Immature natural killer cell (primary cell): ENCODE measurements around the gene CNOT6. TPM values are rescaled to one million over a fixed set of nuclear protein-coding genes. Genes with fewer than 3 reads are reported as not detected.

ENCODE experiments used
- DNase-seq, 3 donors: peaks; one replicate each; pipeline ENCODE4 v3.0.0; 2022; ENCODE audit warnings: mixed read lengths in 1 of 3
- H3K27ac Mint-ChIP-seq, 6 donors: one replicate each; pipeline ENCODE4 v1.8.0; 2020; ENCODE audit warnings: mixed read lengths in 6 of 6, mild to moderate bottlenecking in 5 of 6, inconsistent platforms in 4 of 6, moderate library complexity in 3 of 6
- H3K27me3 Mint-ChIP-seq, 3 donors: one replicate each; pipeline ENCODE4 v1.8.0; 2020 to 2021; ENCODE audit warnings: low read depth in 3 of 3, mild to moderate bottlenecking in 3 of 3, mixed read lengths in 3 of 3, moderate library complexity in 3 of 3, inconsistent platforms in 1 of 3
- H3K36me3 Mint-ChIP-seq, 3 donors: one replicate each; pipeline ENCODE4 v1.8.0; 2020; ENCODE audit warnings: mixed read lengths in 3 of 3, inconsistent platforms in 2 of 3, mild to moderate bottlenecking in 2 of 3
- H3K4me1 Mint-ChIP-seq, 2 donors: one replicate each; pipeline ENCODE4 v1.8.0; 2020; ENCODE audit warnings: inconsistent platforms in 2 of 2, mild to moderate bottlenecking in 2 of 2, mixed read lengths in 2 of 2, moderate library complexity in 1 of 2
- H3K4me3 Mint-ChIP-seq, 5 donors: one replicate each; pipeline ENCODE4 v1.8.0; 2020; ENCODE audit warnings: mild to moderate bottlenecking in 5 of 5, mixed read lengths in 5 of 5, inconsistent platforms in 3 of 5, moderate library complexity in 3 of 5
- H3K9me3 Mint-ChIP-seq, 6 donors: one replicate each; pipeline ENCODE4 v1.8.0; 2020; ENCODE audit warnings: mild to moderate bottlenecking in 6 of 6, mixed read lengths in 6 of 6, inconsistent platforms in 4 of 6, moderate library complexity in 3 of 6
- polyA plus RNA-seq, 3 donors: library from polyadenylated mRNA; unstranded; fragments of 300-500 nt; fragmentation: Illumina TruSeq; gene quantifications; one replicate each; pipeline ENCODE4 v1.2.3, GENCODE V29; 2021

Gene CNOT6
- polyA plus RNA-seq, 3 donors from 2014 or later: 5.8 to 11.2 (median 9.0) TPM

DNA sequence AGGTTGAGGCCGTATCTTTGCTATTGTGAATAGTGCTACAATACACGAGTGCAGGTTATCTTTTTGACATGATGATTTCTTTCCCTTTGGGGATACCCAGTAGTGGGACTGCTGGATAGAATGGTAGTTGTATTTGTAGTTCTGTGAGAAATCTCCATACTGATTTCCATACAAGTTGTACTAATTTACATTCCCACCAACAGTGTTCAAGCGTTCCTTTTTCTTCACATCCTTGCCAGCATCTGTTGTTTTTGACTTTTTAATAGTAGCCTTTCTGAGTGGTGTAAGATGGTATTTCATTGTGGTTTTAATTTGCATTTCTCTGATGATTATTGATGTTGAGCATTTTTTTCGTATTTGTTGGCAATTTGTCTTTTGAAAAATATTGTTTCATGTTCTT, 41.4 kb downstream of the CNOT6 start:
- H3K4me1 Mint-ChIP-seq: peaks cover 7 to 39% of the 10 kb centered on the region in 2 donors
- H3K9me3 Mint-ChIP-seq: no peaks in the 10 kb centered on the region
- peaks cover 0 to 11% (median 9%) of the 10 kb centered on the region in 3 donors for H3K36me3 Mint-ChIP-seq
- peak overlapping the region in 1 of 6 donors; percentile 0 for H3K27ac Mint-ChIP-seq
- no peak overlapping the region for H3K4me3 Mint-ChIP-seq
- DNase-seq: no peak
- H3K27me3 Mint-ChIP-seq: peaks cover 0 to 2% (median 2%) of the 10 kb centered on the region in 3 donors

DNA sequence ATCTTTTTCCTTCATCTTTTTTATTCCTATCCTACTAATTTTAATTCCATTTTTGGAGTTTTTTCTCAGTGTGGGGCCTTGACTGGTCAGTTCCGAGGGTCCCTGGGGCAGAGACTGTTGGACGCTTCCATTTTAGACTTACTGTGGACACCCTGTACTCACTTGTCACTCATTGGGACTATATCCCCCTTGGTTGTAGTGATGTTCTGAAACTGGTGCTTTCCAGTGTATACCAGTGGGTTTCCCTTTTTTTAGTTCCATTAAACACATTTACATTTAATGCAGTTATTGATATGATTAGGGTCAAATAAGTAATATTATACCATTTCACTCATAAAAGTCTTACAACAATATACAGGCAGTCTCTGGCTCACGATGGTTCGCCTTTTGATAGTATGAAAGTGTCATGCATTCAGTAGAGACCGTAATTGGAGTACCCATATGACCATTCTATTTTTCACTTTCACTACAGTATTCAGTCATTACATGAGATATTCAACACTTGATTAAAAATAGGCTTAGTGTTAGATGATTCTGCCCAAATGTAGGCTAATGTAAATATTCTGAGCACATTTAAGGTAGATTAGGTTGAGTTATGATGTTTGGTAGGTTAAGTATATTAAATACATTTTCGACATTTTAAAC, 46.0 kb downstream of the CNOT6 start:
- no peaks in the 10 kb centered on the region for H3K9me3 Mint-ChIP-seq
- H3K27ac Mint-ChIP-seq: peak overlapping the region in 1 of 6 donors; percentile 50
- peaks cover 13 to 30% of the 10 kb centered on the region in 2 donors for H3K4me1 Mint-ChIP-seq
- H3K27me3 Mint-ChIP-seq: no peaks in the 10 kb centered on the region
- DNase-seq: no peak
- no peak overlapping the region for H3K4me3 Mint-ChIP-seq
- peaks cover 4 to 15% (median 12%) of the 10 kb centered on the region in 3 donors for H3K36me3 Mint-ChIP-seq

DNA sequence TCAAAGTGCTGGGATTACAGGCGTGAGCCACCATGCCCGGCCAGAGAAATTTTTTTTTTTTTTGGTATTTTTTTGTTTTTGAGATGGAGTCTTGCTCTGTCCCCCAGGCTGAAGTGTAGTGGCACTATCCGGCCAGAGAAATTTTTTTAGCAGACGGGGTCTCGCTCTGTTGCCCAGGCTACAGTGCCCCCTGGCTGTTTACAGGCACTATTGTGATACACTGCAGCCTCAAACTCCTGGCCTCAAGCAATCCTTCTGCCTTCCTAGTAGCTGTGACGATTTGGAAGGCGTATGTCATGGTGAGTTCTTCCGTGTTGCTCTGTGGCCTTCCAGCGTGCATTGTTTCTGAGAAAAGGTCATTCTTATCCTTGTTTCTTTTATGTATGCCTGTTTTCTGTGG, 47.5 kb downstream of the CNOT6 start:
- Mint-ChIP-seq H3K27me3 (no peaks in the 10 kb centered on the region), H3K4me1 (peaks cover 13 to 31% of the 10 kb centered on the region in 2 donors), H3K9me3 (no peaks in the 10 kb centered on the region), H3K4me3 (no peak overlapping the region), H3K27ac (peak overlapping the region in 1 of 6 donors; percentile 34), H3K36me3 (peaks cover 4 to 14% (median 8%) of the 10 kb centered on the region in 3 donors)
- no peak for DNase-seq

DNA sequence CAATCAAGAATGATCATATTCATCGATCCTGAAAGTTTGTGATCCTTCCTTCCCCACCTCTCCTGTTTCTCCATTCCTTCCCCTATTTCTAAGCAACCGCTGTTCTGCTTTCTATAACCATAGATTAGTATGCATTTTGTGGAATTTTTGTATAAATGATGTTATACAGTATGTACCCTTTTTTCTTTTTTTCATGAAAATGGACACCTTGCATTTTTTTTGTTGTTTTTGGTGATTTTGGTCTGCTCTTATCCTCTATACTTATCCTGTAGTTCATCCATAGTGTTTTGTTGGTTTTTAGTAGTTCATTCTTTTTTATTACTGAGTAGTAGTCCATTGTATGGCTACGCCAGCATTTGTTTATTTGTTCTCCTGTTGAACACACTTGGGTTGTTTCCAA, 51.1 kb downstream of the CNOT6 start:
- Mint-ChIP-seq H3K27ac (no peak overlapping the region), H3K4me1 (peaks cover 21 to 31% of the 10 kb centered on the region in 2 donors), H3K4me3 (no peak overlapping the region)

DNA sequence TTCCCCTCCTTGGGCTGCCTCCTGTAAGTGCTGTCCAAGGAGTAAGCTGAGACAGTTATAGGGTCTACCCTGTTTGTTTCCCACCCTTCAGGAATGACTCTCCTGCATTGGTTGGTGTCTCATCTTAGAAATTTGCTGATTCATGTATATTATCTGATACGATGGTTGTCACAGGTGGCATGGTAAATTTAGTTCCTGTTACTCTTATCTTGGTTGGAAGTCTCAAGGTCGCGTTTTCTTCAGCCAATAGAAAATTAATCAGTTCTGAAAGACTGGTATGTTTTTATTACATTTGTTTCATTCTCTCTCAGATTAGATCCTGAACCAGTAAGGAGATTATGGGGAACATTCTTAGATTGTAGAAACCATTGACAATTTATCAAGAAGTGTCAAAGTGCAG, 54.4 kb downstream of the CNOT6 start:
- Mint-ChIP-seq H3K4me3 (no peak overlapping the region), H3K36me3 (peaks cover 6 to 19% (median 13%) of the 10 kb centered on the region in 3 donors), H3K4me1 (peaks cover 18 to 32% of the 10 kb centered on the region in 2 donors), H3K27ac (peak overlapping the region in 1 of 6 donors; percentile 4), H3K9me3 (no peaks in the 10 kb centered on the region), H3K27me3 (no peaks in the 10 kb centered on the region)
- no peak for DNase-seq

More for the DNA sequence above, 51.1 kb downstream of the CNOT6 start:
- no peak for DNase-seq
- Mint-ChIP-seq H3K27me3 (no peaks in the 10 kb centered on the region), H3K36me3 (peaks cover 4 to 14% (median 12%) of the 10 kb centered on the region in 3 donors), H3K9me3 (no peaks in the 10 kb centered on the region)

DNA sequence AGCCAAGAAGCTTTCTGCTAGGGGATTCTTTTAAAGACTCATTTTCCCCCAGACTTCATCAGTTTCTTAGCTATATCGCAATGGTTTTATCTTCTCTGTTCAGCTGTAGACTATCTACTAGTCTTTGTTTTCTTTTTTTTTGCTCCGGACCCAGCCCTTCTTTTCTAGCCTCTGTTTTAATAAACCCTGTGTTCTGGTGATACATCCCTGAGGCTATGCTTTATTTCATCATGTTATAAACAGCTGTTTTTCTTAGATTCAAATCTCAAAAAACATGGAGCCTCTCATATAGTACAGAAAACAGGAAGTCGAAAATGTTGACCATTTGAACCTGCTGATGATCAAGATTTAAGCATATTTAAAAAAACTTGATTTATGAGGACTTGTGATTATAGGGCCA, 59.4 kb downstream of the CNOT6 start:
- peaks cover 12 to 26% of the 10 kb centered on the region in 2 donors for H3K4me1 Mint-ChIP-seq
- H3K36me3 Mint-ChIP-seq: peaks cover 4 to 25% (median 21%) of the 10 kb centered on the region in 3 donors
- peak overlapping the region in 2 of 6 donors; percentile 7 to 9 for H3K27ac Mint-ChIP-seq
- DNase-seq: no peak
- no peaks in the 10 kb centered on the region for H3K27me3 Mint-ChIP-seq
- H3K4me3 Mint-ChIP-seq: no peak overlapping the region
- H3K9me3 Mint-ChIP-seq: no peaks in the 10 kb centered on the region

DNA sequence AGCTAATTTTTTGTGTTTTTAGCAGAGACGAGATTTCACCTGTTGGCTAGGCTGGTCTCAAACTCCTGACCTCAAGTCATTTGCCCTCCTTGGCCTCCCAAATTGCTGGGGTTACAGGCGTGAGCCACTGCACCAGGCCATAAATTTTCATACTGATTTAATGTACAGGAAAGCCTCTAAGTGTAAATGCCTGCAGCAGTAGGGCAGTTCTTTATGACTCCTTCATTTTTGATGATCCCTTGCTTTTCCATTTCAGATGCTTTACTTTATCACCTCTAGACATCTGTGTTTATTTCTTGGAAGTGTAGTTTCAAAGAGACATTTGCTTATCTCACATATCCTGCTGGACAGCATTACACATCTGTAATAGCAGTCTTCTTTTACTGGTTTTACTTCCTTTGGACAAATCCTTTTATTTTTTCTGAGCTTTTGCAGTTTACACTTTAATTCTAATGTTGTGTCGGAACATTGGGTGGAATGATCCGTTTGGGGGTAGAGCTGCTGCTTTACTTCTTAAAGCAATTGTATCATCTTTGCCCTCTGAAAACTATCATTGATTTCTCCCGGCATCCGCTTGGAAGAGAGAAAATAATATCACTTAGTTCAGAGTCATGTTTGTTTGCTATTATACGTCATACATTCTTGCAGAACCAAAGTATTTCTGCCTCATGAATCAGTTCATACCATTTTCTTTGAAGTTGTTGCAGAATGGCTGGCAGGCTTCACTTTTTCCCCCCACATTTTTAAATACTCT, 61.2 kb downstream of the CNOT6 start:
- no peak for DNase-seq
- no peak overlapping the region for H3K4me3 Mint-ChIP-seq
- H3K27me3 Mint-ChIP-seq: peaks cover 0 to 2% (median 0%) of the 10 kb centered on the region in 3 donors
- no peak overlapping the region for H3K27ac Mint-ChIP-seq
- H3K4me1 Mint-ChIP-seq: peaks cover 14 to 35% of the 10 kb centered on the region in 2 donors
- H3K36me3 Mint-ChIP-seq: peaks cover 8 to 23% (median 21%) of the 10 kb centered on the region in 3 donors
- no peaks in the 10 kb centered on the region for H3K9me3 Mint-ChIP-seq

DNA sequence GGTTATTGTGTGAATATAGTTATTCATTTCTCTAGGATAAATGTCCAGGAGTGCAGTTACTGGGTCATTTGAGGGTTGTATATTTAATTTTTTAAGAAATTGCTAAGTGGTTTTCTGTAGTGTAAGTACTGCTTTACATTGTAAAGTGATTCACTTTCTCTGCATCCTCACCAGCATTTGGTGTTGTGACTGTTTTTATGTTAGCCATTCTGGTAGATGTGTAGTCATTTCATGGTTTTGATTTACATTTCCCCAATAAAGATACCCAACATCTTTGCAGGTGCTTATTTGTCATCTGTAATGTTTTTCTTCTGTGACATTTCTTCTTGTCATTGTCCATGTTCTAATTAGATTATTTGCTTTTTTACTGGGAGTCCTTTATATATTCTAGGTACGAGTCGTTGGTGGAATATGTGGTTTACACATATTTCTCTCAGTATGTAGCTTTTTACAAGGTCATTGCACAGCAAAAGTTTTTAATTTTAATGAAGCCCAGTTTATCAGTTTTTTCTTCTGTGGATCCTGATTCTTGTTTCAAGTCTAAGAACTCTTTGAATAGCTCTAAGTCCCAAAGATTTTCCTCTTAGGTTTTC, 63.1 kb downstream of the CNOT6 start:
- no peak for DNase-seq
- H3K27ac Mint-ChIP-seq: no peak overlapping the region
- H3K9me3 Mint-ChIP-seq: no peaks in the 10 kb centered on the region
- peaks cover 22 to 46% of the 10 kb centered on the region in 2 donors for H3K4me1 Mint-ChIP-seq
- H3K36me3 Mint-ChIP-seq: peaks cover 12 to 26% (median 22%) of the 10 kb centered on the region in 3 donors
- H3K4me3 Mint-ChIP-seq: no peak overlapping the region
- peaks cover 0 to 2% (median 0%) of the 10 kb centered on the region in 3 donors for H3K27me3 Mint-ChIP-seq

DNA sequence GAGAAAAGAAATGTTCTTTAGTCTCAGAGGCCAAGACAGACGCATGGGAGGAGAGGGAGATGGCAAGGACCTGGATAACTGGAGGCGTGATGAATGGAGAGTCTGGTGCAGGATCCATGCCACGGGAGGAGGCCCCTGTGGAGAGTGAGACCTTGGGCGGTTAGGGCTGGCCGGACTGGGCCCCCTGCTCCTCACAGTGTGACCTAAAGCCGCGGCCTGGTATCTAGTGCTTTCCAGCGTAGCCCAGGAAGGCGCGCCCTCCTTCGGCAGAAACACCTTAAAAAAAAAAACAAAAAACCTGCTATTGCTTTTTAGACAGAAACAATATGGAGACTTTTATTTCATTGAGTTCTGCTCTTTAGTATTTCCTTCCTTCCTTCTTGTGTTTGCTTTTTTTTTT, 64.1 kb downstream of the CNOT6 start:
- Mint-ChIP-seq H3K9me3 (no peaks in the 10 kb centered on the region), H3K27me3 (peaks cover 0 to 2% (median 0%) of the 10 kb centered on the region in 3 donors), H3K4me1 (peaks cover 22 to 46% of the 10 kb centered on the region in 2 donors), H3K4me3 (no peak overlapping the region), H3K27ac (no peak overlapping the region), H3K36me3 (peaks cover 12 to 24% (median 14%) of the 10 kb centered on the region in 3 donors)
- no peak for DNase-seq

DNA sequence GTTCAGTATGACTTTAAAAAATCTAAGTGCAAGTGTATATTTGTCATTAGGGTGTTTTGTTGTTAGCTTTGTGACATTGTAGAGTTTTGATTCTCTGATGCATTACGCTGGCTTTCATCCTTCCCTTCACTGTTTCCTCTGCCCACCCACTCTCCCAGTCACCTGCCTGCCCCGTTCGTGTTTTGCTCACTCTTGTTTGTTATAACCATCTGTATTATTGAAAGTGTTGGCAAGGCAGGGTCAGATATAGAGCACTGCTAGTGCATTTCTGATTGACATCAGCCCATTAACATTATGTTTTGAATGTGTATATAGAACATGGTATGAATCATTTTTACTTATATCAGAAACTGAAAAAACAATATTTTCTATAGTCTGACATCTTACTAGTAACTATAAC, 69.8 kb downstream of the CNOT6 start:
- Mint-ChIP-seq H3K27ac (peak overlapping the region in 1 of 6 donors; percentile 49), H3K36me3 (peaks cover 14 to 30% (median 17%) of the 10 kb centered on the region in 3 donors), H3K27me3 (peaks cover 0 to 2% (median 0%) of the 10 kb centered on the region in 3 donors), H3K4me1 (peaks cover 16 to 29% of the 10 kb centered on the region in 2 donors), H3K4me3 (no peak overlapping the region), H3K9me3 (no peaks in the 10 kb centered on the region)
- no peak for DNase-seq

DNA sequence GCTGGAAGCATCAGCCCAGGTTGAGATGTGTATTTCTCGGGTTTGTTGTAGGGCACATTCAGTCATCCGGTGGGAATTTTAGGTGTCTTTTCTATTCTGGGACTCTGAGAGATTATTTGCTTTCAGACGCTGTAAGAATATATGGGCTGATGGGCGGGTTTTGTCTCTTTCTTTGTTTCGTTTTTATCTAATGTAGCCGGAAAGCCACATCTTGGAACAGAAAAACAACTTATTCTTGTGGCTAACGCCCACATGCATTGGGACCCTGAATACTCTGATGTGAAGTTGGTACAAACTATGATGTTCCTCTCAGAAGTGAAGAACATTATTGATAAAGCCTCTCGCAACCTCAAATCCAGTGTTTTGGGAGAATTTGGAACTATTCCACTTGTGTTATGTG, 74.7 kb downstream of the CNOT6 start:
- Mint-ChIP-seq H3K4me1 (no peaks in the 10 kb centered on the region), H3K27me3 (peaks cover 0 to 2% (median 0%) of the 10 kb centered on the region in 3 donors), H3K27ac (peak overlapping the region in 1 of 6 donors; percentile 22), H3K4me3 (no peak overlapping the region), H3K9me3 (no peaks in the 10 kb centered on the region), H3K36me3 (peaks cover 14 to 56% (median 14%) of the 10 kb centered on the region in 3 donors)
- DNase-seq: no peak

DNA sequence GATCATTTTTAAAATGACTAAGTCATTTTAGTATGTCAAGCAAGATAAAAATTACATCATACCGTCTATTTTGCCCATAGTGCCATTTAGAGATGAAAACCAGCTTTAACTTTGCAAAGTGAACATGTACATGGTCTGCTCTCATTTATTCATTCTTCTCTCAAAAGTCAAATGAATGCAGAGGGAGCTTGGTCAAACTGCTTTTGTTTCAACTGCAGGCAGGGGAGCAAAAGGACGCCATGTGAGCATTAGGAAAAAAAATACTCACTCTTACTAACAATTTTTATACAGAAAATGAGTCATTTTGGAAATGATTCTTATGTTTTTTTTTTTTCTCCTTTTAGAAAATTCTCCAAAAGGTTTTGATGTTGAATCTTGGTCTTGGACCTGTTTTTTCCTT, 81.4 kb downstream of the CNOT6 start:
- H3K27me3 Mint-ChIP-seq: peaks cover 0 to 2% (median 0%) of the 10 kb centered on the region in 3 donors
- no peaks in the 10 kb centered on the region for H3K9me3 Mint-ChIP-seq
- peaks cover 6 to 42% (median 39%) of the 10 kb centered on the region in 3 donors for H3K36me3 Mint-ChIP-seq
- DNase-seq: no peak
- H3K27ac Mint-ChIP-seq: no peak overlapping the region
- no peak overlapping the region for H3K4me3 Mint-ChIP-seq
- no peaks in the 10 kb centered on the region for H3K4me1 Mint-ChIP-seq

DNA sequence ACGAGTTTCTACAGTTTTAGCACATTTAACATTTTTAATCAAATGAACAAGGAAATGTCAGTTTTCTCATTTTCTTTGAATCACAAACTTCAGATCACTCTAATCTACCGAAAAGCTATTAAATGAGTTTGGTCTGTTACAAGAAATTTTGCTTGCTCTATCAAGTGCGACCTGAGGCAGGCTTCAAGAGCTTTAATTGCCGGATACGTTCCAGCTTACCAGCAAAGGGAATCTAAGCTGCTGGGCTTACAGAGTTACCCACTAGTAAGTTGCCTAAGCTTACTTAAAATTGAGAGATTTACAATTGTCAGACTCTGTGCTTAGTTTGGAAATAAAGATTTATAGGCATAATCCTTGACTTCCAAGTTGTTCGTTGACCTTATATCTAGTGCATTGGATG, 86.5 kb downstream of the CNOT6 start:
- peak overlapping the region in 1 of 6 donors; percentile 1 for H3K27ac Mint-ChIP-seq
- peaks cover 0 to 2% (median 0%) of the 10 kb centered on the region in 3 donors for H3K27me3 Mint-ChIP-seq
- peaks cover 6 to 18% (median 6%) of the 10 kb centered on the region in 3 donors for H3K36me3 Mint-ChIP-seq
- no peaks in the 10 kb centered on the region for H3K4me1 Mint-ChIP-seq
- no peak overlapping the region for H3K4me3 Mint-ChIP-seq
- DNase-seq: no peak
- no peaks in the 10 kb centered on the region for H3K9me3 Mint-ChIP-seq

DNA sequence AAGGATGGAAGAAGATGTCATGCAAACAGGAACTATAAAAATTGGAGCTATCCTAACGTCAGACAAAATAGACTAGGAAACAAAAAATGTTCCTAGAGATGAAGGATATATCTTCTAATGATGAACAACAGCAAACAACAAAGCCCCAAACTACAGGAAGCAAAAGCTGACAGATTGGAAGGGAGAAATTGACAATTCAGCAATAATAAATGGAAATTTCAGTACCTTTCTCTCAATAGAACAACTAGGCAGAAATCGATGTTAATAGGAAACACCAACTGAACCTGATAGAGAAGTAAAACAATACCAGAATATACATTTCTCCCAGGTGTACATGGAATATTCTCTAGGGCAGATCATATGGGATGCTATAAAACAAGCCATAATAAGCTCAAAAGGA, 89.6 kb downstream of the CNOT6 start:
- no peak overlapping the region for H3K4me3 Mint-ChIP-seq
- H3K36me3 Mint-ChIP-seq: no peaks in the 10 kb centered on the region
- no peak overlapping the region for H3K27ac Mint-ChIP-seq
- no peaks in the 10 kb centered on the region for H3K4me1 Mint-ChIP-seq
- no peak for DNase-seq
- peaks cover 0 to 6% (median 2%) of the 10 kb centered on the region in 3 donors for H3K27me3 Mint-ChIP-seq
- H3K9me3 Mint-ChIP-seq: no peaks in the 10 kb centered on the region
